Stimulated activated CD8-positive, alpha-beta memory T cell treated with anti-CD3 and anti-CD28 coated beads, Interleukin-12 subunit alpha, Interleukin-12 subunit beta, amount 100 ng/mL, for 24 hours (primary cell): ENCODE data around the gene DIP2C.
"Not testable (repeated sequence)": the region's sequence is repeated elsewhere in the genome, so short reads cannot be mapped to it uniquely, and the experiment has no call there.

Experiments used
- DNase-seq: peaks from one replicate; pipeline ENCODE4 v3.0.0-alpha.2; 2020; ENCODE audit errors: extremely low read depth

Gene DIP2C

DNA sequence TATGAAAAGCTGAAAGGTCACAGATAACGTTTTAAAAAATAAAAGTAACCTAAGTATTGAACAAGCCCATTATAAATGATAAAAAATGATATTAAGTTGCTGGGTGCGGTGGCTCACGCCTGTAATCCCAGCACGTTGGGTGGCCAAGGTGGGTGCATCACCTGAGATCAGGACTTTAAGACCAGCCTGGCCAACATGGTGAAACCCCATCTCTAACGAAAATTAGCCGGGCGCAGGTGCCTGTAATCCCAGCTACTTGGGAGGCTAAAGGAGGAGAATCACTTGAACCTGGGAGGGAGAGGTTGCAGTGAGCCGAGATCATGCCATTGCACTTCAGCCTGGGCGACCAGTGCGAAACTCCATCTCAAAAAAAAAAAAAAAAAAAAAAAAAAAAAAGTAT lies 93.3 kb downstream of the DIP2C start:
- DNase-seq, result not testable (repeated sequence)

DNA sequence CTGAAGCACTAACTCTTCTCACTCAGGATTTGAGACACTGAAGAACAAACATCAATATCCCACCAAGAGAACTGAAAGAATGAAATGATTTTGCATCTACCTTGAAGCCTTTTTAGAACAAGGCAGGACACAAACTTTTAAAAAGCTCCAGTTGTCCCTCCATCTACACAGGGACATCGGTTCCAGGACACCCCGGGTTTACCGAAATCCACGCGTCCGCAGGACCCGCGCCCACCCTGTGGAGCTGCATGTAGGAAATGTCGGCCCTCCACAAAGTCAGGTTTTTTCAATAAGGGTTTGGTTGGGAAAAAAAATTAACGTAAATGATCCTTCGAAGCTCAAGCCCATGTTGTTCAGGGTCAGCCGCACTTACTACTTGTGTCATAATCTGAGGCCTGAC lies 94.0 kb downstream of the DIP2C start:
- no peak for DNase-seq

DNA sequence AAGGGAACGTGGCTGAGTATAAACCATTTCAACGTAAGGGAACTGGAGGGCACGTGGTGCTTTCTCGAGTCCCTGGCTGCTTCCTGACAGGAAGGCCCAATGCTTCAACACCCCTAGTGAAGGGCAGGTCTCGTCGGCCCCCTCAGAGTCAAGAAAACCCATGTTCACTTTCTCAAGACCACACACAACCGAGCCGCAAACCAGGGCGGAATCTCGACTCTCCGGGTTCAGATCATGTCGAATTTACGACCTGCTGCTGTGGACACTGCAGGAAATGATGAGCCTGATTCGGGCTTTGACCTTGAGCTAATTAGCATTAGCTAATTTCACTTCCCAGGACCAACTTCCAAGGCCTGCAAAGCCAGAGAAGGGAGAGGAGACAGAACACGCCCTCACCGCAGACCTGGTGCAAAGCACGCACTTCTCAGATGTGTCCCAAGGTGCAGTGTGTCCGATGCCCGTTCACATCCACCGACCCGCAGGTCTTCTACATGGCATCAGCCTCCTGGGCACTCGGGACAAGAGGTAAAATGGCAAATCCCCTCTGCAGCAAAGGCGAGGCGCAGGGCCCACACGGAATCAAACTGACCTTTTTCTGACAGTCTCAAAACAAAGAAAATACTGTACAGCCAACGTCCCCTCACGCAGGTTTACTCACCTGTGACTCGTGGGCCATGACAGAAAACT lies 94.7 kb downstream of the DIP2C start:
- no peak for DNase-seq

- no peak for DNase-seq
These were observed 95.5 kb downstream of the DIP2C start for GRCh38 chr10:593901-594457.

GRCh38 chr10:593421-593820 lies 96.0 kb downstream of the DIP2C start:
- no peak for DNase-seq

GRCh38 chr10:593016-593415 lies 96.5 kb downstream of the DIP2C start:
- DNase-seq, result no peak

DNA sequence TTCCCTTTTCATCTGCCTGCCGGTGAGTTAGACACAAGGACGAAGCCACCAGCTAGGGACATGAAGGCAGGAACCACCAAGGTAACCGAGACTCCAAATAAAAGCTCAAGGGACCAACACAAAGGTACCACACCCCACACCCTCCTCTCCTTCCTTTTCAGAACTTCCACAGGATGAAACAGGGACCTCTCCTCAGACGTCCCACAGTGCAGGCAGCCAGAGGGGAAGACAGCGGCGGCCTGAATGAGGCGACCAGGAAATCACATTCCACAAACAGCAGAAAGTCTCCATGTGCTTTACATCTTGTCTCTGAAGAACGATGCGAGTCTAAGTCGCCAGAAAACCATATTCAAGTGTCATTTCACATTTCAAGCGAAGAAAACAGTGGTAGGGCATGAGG lies 97.8 kb downstream of the DIP2C start:
- DNase-seq, result no peak

DNA sequence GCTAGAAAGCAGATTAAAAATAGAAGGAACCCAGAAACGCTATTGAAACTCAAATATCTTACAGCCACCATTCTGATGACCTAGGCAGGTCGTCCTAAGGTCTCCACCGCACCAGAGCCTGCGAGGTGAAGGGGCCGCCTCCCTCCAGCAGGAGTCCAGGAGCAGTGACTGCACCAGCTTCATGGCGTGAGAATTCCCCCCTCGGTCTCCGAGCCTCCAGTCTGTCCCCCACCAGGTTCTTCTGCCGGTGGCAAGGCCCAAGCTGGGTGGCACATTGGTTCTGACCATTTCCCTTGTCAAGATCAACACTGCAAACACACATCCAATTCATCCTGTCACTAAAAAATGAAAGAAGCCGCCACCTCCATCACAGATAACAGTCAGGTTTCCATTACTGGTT lies 98.7 kb downstream of the DIP2C start:
- no peak for DNase-seq

DNA sequence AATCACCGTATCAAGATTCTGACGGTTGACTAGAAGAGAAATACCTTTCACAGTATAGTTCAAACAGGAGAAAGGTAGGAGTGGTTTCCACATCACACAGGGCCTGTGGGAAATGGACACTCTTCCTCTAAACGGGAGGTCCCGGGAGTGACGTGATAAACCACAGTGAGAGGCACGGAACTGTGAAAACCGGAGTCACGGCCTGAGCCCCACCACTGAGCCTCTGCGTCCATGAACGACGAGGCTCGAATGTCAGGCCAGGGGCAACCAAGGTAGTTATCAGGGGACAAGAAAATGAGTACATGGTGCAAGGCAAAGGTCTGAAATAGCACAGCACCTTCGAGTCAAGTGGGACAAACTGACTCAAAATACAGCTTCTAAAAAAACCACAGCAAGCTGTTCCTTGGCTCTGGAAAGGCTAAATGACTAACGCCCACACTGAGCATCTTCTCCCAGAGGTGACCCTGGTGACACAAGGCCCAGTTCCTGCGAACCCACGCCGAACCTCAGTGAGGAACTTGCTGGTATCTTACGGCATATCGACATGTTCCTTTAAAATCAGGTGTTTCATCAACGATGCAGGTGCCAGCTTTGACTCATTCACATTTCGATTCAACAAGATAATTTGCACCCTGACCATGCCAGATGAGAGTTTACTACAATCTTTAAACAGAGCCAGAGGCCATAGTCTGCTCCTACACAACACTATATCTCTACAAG lies 99.3 kb downstream of the DIP2C start:
- DNase-seq, result no peak

GRCh38 chr10:588246-589165 lies 101.0 kb downstream of the DIP2C start:
- no peak for DNase-seq

DNA sequence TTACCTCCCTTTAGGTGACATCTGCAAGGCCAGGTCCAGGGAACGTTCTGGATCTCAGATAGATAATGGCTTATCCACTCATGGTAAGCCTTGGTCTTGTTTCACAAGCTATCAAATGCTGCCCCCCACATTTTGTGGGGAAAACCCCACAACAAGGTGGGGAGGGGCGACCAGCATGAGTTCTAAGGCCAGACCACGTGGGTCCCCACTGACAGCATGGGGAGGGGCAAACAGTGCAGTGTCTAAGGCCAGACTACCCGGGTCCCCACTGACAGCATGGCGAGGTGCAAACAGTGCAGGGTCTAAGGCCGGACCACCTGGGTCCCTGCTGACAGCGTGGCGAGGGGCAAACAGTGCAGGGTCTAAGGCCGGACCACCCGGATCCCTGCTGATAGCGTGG lies 102.8 kb downstream of the DIP2C start:
- DNase-seq, result no peak

GRCh38 chr10:586151-586550 lies 103.3 kb downstream of the DIP2C start:
- DNase-seq, result no peak

- DNase-seq, result no peak
These were observed 104.0 kb downstream of the DIP2C start for GRCh38 chr10:585502-585901.

- DNase-seq, result not testable (repeated sequence)
These were observed 104.8 kb downstream of the DIP2C start for GRCh38 chr10:584497-585290.

DNA sequence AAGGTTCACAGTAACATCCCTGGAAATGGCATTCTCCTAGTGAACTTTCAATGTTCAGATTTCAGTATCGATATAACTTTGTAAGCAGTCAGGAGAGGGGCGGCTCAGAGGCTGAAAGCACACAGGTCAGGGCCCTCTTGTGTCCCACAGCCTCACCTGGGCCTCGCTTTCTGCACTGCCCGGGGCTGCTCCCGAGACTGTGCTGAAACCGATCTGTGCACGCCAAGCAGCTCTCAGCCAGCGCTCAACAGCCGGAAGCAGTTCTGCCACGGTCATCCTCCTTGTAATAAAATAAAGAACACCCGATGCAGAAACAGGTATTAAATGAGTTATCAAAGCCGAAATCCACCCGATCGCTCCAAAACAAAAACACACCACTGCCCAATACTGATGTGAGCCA lies 106.0 kb downstream of the DIP2C start:
- no peak for DNase-seq

DNA sequence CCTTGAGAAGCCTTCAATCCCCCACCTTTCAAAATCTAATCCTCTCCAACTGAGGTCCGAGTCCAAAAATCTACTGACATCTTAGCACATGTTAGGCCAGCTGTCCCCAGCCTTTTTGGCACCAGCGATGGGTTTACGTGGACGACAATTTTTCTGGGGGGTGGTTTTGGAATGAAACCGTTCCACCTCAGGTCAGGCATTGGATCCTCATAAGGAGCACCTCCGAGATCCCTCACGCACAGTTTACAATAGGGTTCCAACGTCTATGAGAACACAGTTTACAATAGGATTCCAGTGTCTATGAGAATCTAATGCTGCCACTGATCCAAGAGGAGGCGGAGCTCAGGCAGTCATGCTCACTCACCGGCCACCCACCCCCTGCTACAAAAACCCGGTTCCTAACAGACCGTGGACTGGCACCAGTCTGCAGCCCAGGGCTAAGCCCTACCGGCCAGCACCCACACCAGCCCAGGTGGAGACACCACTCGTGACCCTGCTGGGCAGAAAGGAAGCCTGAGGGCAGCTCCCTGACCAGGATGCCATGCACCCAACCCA lies 107.6 kb downstream of the DIP2C start:
- no peak for DNase-seq

GRCh38 chr10:580778-581177 lies 108.7 kb downstream of the DIP2C start:
- DNase-seq, result no peak

- DNase-seq, result no peak
These were observed 113.4 kb downstream of the DIP2C start for GRCh38 chr10:576130-576465.

DNA sequence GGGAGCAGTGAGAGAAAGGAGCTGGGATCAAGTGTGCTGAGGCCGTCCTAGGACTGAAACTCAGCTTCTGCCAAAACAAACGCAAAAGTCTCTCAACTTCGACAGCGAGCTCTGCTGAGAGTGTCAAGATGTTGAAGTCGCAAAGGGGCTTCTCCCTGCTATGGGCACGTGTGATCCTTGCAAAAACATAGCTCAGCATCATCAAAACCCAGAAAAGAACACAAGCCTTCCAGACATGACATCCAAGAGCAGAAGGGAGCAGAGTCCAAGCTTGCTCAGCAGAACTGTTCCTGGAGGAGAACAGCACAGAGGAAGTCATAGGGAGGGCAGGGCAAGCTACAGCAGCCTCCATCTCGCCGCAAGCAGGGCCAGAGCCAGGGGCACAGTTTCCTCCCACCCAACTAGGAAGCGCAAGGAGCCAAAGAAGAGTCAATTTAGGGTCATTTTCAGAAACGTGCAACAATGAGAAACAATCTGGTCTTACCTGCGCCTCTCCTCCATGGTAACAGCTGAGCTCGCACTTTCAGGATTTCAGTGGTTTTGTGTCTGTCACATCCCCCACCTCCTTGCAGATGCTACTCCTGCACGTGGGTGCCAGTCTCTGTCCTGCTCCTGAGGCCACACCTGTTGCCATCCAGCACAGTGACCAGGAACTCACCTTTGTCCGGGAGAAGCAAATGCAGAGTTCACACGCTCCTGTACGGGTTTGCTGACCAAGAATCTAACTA lies 113.9 kb downstream of the DIP2C start:
- DNase-seq, result no peak

- DNase-seq, result no peak
These were observed 116.8 kb downstream of the DIP2C start for GRCh38 chr10:572696-573095.
